DMS153 (cell line): ENCODE measurements around the gene DHX29.

ENCODE experiments used
- DNase-seq: peaks from one replicate; lab custom pipeline; 2025; lab: John Stamatoyannopoulos, UW

The DHX29 gene

GRCh38 chr5:55232985-55233928 is 74.2 kb downstream of the DHX29 start, which contains the start of gene CCNO:
CCNO (minus strand) TSS chr5:55233608; CDS start chr5:55233523, 85 bp downstream.
- DNase-seq: peak; percentile 45

- no peak for DNase-seq
Observed at GRCh38 chr5:55232271-55232984, 75.1 kb downstream of the DHX29 start.

GRCh38 chr5:55231919-55232270 is 75.6 kb downstream of the DHX29 start:
- no peak for DNase-seq

GRCh38 chr5:55231029-55231918 is 76.2 kb downstream of the DHX29 start:
- DNase-seq: no peak

GRCh38 chr5:55230086-55230629 is 77.3 kb downstream of the DHX29 start:
- no peak for DNase-seq

- no peak for DNase-seq
Observed at GRCh38 chr5:55227664-55228430, 79.6 kb downstream of the DHX29 start.

GRCh38 chr5:55226934-55227663 is 80.4 kb downstream of the DHX29 start, which contains the start of gene MCIDAS:
MCIDAS (minus strand) TSS chr5:55227315; CDS start chr5:55227138, 177 bp downstream.
- DNase-seq: peak; percentile 19

GRCh38 chr5:55226027-55226933 is 81.2 kb downstream of the DHX29 start:
- DNase-seq: peak; percentile 39

GRCh38 chr5:55225346-55225745 is 82.1 kb downstream of the DHX29 start:
- DNase-seq: no peak

- no peak for DNase-seq
Observed at GRCh38 chr5:55223812-55224240, 83.7 kb downstream of the DHX29 start.

- DNase-seq: no peak
Observed at GRCh38 chr5:55222985-55223811, 84.3 kb downstream of the DHX29 start.

- no peak for DNase-seq
Observed at GRCh38 chr5:55222092-55222984, 85.2 kb downstream of the DHX29 start.

GRCh38 chr5:55220433-55221185 is 86.9 kb downstream of the DHX29 start:
- no peak for DNase-seq

GRCh38 chr5:55219770-55220169 is 87.7 kb downstream of the DHX29 start:
- DNase-seq: no peak

- DNase-seq: peak; percentile 86
Observed at GRCh38 chr5:55218967-55219366, 88.5 kb downstream of the DHX29 start.

GRCh38 chr5:55211184-55211874 is 96.2 kb downstream of the DHX29 start:
- no peak for DNase-seq
